ENCODE results near the gene WSCD2.

Gene WSCD2

GRCh38 chr12:108162207-108162606 lies 33.1 kb downstream of the WSCD2 start:
- DNase-seq (ENCODE audit: low read depth) = no peak

DNA sequence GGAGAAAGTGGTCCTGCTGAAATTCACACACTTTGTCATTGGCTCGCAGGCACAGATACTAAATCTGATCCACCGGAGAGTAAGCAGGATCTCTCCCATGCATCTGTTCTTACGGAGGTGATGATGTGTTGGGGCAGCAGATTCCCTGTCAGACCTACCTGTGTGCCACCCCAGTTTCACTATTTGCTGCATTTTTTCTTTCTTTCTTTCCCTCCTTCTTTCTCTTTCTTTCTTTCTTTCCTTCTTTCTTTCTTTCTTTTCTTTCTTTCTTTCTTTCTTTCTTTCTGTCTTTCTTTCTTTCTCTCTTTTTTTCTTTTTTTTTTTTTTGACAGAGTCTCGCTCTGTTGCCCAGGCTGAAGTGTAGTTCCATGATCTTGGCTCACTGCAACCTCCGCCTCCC lies 37.4 kb downstream of the WSCD2 start:
- no peak for DNase-seq (ENCODE audit: low read depth)

GRCh38 chr12:108167974-108168373 lies 38.9 kb downstream of the WSCD2 start:
- DNase-seq (ENCODE audit: low read depth) = no peak

DNA sequence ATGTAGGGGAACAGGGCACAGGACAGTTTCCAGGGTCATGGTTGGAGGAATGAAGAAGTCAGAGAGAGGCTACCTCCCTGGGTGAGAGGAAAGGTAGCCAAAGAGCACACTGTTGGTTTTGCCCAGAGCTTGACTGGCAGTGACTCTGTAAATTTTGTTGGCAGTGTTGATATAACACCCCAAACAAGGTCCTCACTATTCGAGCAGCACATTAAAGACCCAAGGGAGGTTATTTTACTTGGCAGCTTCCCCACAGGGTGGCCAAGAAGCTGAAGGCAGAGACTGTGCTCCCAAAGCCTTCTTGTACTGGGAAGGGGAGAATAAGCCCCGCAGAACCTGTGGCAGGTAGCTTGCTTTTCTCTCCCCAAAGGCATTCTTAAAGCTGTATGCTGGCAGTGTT lies 40.6 kb downstream of the WSCD2 start:
- DNase-seq (ENCODE audit: low read depth) = no peak

GRCh38 chr12:108170164-108170563 lies 41.1 kb downstream of the WSCD2 start:
- no peak for DNase-seq (ENCODE audit: low read depth)

GRCh38 chr12:108172033-108172432 lies 42.9 kb downstream of the WSCD2 start:
- no peak for DNase-seq (ENCODE audit: low read depth)

DNA sequence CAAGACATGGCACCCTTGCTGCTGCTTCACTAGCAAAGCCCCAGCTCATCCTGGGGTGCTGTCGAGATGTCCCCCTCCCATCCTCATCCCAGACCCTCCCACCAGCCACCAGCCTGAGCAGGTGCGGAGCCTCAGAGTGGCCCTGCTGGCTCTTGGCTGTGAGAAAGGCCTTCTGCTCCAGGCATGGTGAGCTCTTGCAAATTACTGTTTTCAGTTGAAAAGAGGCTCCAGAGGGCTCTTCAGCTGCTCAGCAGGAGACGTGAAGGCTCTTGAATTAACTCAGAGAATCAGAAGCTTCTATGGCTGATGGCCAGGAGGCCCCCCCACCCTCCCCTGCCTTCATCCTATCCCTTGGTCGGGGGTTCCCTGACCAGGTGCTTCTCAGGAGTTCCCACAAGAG lies 44.1 kb downstream of the WSCD2 start:
- DNase-seq (ENCODE audit: low read depth) = no peak

- no peak for DNase-seq (ENCODE audit: low read depth)
These were observed 44.8 kb downstream of the WSCD2 start for GRCh38 chr12:108173892-108174291.

DNA sequence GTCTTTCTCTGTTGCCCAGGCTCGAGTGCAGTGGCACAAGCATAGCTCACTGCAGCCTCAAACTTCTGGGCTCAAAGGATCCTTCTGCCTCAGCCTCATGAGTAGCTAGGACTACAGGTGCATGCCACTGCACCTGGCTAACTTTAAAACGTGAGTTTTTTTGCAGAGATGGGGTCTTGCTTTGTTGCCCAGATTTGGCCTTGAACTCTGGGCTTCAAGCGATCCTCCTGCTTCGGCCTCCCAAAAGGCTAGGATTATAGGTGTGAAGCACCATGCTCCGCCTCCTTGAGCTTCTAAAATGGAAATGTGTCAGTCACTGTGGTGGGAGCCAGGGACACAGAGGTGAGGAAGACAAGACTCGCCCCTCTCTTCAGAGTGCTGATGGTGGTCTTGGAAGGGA lies 45.6 kb downstream of the WSCD2 start:
- no peak for DNase-seq (ENCODE audit: low read depth)

DNA sequence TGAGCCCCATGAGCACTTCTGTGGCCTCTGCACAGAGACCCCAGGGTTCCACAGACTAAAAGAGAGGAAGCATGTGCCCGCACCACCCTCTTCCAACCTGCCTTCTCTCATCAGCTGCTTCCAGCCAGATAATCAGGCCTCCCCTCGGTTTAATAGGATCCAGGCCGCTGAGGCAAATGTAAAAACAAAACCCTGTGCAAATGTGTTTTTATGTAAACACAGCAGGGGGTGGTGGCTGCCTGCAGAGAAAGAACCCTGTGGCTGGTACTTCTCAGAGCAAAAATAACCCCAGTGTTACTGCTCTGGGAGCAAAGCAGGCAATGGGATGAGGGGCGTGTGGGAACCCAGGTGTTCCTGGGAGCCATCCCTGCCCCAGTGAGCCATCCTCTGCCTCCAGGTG lies 46.2 kb downstream of the WSCD2 start:
- DNase-seq (ENCODE audit: low read depth) = no peak

DNA sequence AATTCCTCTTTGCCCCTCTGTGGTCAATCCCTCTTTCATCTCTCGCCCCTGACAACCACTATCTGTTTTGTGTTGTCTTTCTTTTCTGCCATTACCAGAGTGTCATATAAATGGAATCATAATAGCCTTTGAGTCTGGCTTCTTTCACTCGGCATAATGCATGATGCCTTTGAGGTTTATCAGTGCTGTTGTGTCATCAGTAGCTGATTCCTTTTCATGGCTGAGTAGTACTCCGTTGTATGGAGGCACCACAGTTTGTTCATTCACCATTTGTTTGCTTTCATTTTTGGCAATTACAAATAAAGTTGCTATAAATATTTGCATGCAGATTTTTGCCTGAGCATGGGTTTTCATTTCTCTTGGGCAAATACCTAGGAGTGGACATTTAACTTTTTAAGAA lies 47.2 kb downstream of the WSCD2 start:
- no peak for DNase-seq (ENCODE audit: low read depth)

DNA sequence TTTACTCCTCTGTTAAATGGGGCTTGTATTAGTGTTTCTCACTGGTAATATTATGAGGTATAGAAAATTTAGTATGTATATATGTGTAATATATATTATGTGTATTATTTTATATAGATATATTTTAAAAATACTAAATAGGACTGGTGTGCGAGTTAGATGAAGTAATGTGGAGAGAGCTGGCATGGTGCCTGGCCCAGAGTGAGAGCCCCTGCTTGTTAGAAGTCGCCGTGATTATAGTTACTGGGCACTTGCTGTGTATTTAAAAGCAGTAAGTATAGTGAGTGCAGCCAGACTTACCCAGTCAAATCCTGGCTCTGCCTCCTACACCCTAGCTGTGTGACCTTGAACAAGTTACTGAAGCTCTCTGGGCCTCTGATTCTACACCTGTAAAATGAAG lies 48.0 kb downstream of the WSCD2 start:
- no peak for DNase-seq (ENCODE audit: low read depth)

DNA sequence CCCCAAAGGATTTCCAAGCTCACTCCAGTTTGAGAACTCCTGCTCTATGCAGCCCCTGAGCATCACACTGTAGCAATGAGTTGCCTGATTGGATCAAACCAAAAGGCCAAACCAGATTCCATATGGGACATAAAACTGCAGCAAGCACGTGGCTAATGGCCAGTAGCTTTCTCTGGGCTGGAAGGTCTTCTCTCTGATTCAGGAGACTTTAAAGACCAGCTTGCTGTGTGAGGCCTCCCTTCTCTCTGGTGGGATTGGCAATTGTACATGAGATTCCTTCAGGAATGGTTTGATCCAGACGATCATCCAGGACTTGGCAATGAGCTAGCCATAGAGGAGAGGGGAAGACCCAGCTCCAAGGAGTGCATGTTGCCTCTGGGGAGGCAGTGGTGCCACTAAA lies 50.2 kb downstream of the WSCD2 start:
- no peak for DNase-seq (ENCODE audit: low read depth)

- DNase-seq (ENCODE audit: low read depth) = no peak
These were observed 51.4 kb downstream of the WSCD2 start for GRCh38 chr12:108180255-108181094.

DNA sequence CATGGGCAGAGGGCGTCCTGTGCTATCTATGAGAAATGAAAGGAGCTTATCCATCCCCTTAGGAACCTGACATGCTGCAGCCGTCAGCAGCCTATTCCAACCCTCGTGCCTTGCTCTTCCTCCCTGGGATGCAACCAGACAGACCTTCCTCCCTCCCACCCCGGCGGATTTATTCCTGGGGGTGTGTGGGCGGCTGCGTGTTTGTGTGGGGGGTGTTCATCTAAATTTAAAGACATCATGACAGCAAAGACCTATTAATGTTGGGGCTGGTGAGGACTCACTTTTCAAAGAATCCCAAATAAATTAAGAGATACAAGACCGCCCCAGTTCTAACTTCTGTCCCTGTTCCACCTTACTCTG lies 52.0 kb downstream of the WSCD2 start:
- no peak for DNase-seq (ENCODE audit: low read depth)

DNA sequence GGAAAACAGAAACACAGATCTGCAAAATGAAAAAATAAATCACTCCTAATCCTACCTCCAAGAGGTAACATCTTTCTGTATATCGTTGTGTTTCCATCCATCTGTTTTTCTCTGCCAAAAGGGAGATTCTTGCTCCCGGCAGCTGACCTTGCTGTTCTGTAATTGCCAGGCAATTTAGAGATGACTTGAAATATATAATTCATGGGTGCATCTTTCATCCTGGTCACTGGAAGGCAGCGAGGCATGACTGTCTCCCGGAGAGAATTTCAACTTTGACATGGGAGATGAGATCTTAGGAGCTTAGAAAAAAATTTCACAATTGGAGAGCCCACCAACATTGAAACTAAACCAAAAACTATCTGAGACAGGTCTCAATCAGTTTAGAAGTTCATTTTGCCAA lies 53.0 kb downstream of the WSCD2 start:
- DNase-seq (ENCODE audit: low read depth) = no peak

DNA sequence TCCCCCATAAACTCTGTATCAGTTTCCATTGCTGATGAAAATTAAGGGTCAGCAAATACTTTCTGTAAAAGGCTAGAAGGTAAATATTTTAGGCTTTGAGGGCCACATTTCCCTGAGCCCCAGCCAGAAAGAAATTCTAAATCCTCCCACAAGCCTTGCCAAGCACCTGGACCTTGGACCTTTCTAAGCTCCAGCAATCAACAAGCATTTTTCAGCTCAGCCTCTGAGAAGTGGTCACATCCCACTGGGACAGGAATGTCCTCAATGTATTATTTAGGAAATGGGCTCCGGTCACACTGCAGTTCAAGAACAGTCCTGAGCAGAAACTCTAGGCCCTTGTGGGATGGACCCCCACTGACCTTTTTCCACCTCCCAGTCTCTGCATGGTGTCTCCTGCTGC lies 55.9 kb downstream of the WSCD2 start:
- no peak for DNase-seq (ENCODE audit: low read depth)

GRCh38 chr12:108187831-108188230 lies 58.7 kb downstream of the WSCD2 start:
- no peak for DNase-seq (ENCODE audit: low read depth)

- no peak for DNase-seq (ENCODE audit: low read depth)
These were observed 61.4 kb downstream of the WSCD2 start for GRCh38 chr12:108190529-108190928.

DNA sequence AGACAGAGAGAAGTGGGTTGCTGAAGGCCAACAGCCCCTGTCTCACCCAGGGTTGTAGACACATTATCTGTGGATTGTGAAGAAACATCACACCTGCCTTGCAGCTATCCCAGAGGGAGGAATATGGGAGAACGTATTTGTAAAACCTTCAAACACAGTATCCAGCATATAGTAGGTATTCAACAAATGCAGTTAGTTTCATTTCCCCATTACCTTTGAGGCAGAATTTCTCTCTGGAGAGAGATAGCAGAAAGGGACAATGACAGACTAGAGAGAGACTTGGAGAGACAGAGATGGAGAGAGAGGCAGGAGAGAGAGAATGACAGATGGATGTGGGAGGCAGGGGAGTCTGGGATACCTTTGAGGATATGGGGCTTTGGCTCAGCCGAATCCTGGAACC lies 62.0 kb downstream of the WSCD2 start:
- no peak for DNase-seq (ENCODE audit: low read depth)

GRCh38 chr12:108191938-108192337 lies 62.9 kb downstream of the WSCD2 start:
- DNase-seq (ENCODE audit: low read depth) = no peak

GRCh38 chr12:108193493-108193892 lies 64.4 kb downstream of the WSCD2 start:
- no peak for DNase-seq (ENCODE audit: low read depth)

DNA sequence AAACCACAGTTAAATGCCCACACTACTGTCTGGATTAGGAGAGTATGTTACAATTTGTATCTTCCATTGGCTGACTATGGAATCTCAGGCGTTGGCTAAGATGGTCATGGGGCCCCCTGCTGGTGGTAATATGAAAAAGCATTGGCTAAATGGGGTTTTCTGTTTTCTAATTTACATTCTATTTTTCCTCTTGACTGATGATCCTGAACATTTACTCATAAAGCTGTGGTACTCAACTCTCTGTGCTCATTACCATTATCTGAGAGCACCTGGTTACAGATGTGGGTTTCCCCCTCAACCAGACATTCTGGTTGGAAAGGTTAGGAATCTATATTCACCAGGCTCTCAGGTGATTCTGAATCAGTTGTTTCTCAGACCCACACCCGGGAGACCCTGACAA lies 64.8 kb downstream of the WSCD2 start:
- DNase-seq (ENCODE audit: low read depth) = no peak

GRCh38 chr12:108194585-108194984 lies 65.5 kb downstream of the WSCD2 start:
- no peak for DNase-seq (ENCODE audit: low read depth)

Measured in stimulated activated CD8-positive, alpha-beta memory T cell treated with anti-CD3 and anti-CD28 coated beads, Interleukin-7, amount 100 ng/mL, for 24 hours (primary cell).